Cortex of kidney (tissue), 1 donor: ENCODE measurements around the gene MAPK6.
"Not testable (repeated sequence)": the region's sequence is repeated elsewhere in the genome, so short reads cannot be mapped to it uniquely, and the experiment has no call there.

Experiments used
- DNase-seq: peaks from one replicate; lab custom pipeline; 2025; lab: John Stamatoyannopoulos, UW

Gene MAPK6

DNA sequence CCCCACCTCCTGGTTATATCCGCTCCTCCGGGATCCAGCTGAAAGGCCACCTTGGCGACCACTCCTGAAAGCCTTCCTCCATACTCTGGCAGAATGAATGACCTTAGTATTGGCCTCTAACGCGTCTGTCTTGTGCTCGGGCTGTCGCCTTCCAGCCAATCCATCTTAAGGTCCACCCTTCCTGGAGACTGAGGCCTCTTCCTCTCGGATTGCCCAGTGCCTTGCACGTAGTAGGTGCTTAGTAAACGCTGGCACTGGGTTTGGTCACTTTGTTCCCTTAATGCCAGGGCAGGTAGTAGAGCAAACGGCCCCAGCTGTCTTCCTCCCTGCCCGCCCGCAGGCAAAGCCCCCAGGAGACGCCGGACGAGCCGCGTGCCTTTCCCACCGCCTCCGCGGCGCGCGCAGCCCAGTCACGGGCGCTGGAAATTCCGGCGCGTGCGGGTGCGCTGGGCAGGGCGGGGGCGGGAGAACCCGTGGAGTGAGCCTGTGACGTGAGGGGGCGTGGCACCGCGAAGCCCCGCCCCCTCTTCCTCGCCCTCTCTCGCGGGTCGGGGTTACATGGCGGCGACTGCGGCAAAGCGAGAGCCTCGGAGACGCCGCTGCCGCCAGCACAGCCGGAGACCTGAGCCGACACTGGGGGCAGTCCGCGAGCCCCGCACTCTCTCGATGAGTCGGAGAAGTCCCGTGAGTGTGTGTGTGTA, at the start of gene MAPK6:
Gene MAPK6 (plus strand): TSS at position 527 of the 701 bp plus-strand sequence. CDS start 27,242 bp downstream, outside the sequence.
- DNase-seq = peak; percentile 74

DNA sequence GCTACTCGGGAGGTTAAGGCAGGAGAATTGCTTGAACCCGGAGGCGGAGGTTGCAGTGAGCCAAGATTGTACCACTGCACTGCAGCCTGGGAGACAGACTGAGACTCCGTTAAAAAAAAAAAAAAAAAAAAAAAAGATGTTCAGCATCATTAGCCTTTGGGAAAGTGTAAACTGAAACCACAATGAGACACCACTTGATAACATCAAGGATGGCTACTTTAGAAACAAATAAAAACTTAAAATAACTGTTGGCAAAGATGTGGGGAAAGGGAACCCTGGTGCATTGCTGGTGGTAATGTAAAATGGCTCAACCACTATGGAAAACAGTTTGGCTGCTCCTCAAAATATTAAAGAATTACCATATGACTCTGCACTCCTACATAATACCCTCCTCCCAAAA, 49.3 kb upstream of the MAPK6 start:
- no peak for DNase-seq

DNA sequence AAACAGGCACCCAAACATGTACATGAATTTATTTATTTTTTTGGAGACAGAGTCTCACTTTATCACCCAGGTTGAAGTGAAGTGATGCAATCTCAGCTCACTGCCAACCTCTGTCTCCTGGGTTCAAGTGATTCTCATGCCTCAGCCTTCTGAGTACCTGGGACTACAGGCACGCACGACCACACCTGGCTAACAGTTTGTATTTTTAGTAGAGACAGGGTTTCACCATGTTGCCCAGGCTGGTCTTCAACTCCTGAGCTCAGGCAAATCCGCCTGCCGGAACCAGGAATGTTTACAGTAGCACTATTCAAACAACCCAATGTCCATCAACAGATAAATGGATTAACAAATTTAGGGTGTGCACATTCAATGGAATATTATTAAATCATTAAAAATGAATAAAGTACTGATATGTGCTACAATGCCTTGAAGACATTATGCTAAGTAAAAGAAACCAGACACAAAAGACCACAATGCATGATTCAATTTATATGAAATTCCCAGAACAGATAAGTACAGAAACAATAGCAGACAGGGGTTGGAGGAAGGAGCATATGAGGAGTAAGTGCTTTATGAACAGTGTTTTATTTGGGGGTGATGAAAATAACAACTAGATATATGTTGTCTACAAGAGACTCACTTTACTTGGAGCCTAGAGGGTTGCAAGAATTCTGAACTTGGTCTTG, 48.7 kb upstream of the MAPK6 start:
- no peak for DNase-seq

DNA sequence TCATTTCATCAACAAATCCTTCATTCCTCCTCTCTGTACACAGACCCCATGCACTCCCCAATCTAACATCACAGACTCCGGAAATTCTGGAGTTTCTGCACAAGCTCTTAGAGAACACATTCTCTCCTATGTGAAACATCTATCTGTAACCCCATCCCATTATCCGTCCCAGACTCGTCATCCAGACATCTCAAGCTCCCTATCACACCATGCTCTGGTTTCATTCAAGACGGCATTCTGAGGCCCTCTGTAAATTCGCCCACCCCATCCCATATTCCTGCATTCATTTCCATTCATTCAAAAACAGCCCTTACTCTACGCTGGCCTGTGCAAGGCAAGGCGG, 48.0 kb upstream of the MAPK6 start:
- no peak for DNase-seq

DNA sequence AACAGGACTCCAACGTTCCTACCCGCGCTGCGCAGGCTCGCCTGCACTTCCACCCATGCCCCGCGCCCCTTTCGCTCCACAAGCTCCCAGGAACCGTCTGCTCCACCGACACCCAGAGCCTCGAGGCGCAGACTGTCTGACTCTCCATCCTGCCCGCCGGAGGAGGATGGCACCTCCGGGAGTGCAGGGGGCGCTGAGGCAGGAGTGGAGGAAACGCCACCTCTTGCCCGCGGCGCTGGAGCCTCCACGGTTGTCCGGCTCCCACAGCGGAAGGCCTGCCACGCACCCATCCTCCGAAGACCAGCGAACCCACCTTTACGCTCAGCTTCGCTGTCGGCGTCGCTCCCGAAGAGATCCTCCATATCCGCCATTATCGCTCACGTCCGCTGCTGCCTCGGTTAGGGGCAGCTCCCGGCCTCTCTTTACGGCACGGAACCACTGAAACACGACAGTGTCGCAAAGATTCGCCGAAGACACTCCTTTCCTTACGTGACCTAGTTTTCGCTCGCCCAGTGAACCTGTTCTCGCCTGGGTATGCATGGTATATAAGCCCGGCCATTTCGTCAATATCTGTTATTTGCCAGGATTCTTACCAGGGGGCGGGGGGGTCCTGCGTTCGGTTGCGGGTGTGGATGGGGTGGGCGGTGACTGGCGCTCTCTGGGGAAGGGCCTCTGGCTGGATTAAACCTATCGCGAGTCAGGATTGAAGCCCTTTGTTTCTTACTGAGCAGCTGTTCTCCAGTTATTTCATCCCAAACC, 47.5 kb upstream of the MAPK6 start, which contains the start of gene LEO1:
Gene LEO1 (minus strand): TSS at position 404 of the 759 bp plus-strand sequence. CDS start 33 bp downstream, at position 371.
- no peak for DNase-seq

DNA sequence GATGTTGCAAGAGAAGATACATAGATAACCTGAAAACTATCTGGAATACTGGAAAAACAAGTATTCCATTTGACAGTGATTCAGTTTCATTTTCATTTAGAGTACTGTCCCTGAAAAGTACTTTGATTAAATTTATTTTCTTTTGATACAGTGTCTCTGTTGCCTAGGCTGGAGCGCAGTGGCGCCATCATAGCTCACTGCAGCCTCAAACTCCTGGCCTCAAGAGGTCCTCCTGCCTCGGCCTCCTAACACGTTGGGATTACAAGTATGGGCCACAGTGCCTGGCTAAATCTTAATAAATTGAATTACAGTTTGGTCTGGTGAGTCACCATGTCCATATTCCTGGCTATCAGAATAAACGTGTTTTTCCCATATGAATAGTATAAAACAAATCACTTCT, 45.8 kb upstream of the MAPK6 start:
- no peak for DNase-seq

DNA sequence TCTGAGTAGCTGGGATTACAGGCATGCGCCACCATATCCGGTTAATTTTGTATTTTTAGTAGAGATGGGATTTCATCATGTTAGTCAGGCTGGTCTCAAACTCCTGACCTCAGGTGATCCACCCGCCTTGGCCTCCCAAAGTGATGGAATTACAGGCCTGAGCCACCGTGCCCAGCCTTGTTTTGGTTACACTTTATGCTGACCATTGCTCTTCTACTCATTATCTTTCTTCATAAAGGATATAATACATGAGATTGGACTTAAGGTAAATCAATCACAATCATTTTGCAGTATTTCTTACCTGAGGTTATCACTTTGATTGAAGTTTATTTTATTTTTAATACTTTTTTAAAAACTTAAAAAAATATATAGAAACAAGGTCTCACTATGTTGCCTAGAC, 45.2 kb upstream of the MAPK6 start:
- no peak for DNase-seq

DNA sequence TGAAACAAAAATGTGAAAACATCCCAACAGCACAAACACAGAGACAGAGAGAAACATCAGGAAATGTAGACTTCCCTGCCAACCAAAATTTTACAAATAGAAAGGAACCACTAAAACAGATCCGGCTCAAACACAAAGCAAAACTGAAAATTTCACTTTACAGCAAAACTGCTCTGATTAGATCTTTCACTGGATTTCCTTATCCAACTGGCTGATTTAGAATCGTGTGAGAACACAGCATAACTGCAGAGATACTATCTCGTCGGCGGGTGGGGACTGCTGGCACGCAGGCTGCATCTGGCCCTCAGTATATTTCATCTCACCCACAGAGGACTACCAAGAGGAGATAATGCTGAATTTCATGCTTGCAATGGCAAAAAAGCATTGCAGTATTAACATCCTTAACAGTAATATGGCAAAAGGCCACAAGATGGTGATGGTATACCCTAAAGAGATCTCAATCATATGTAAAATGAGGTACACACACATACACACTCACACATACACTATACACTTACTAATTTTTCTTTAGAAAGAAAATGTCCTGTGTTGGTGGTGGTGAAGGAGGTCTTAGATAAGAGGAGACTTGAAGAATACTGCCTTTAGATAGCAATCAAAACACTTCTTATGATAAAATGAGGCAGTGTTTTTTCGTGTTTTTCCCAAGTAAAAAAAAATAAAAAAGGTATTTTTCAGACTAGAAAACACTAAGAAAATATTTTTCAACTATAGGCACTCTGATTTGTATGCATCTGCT, 36.8 kb upstream of the MAPK6 start:
- no peak for DNase-seq

DNA sequence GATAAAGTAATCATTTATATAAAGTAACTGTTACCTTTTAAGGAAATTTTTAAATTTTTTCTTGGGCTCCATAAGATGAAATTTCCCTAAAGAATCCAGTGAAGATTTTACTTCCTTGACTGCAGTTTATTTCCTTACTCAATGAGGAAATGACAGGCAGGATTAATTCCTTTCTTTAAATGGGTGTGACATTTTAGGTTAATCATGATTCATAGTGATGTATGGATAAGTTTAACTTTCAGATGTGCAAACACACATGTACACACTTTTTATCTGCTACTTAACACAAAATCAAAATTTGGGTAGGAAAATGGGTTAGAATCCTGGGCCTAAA, 36.3 kb upstream of the MAPK6 start:
- DNase-seq = no peak

DNA sequence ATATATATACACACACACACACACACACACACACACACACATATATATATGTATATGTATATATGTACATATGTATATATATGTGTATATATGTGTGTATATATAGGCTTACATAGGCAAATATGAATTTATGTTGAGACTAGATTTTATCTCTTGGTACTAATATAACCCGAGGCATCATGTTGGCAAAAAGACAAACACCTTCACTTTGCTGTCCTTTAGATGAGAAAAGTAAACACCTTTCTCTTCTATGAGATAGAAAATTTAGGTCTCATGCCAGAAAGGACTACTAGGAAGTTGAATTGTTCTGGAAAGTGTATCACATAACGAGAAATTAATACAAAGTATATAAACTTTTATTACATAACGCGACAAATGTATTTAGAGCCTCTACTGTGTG, 27.9 kb upstream of the MAPK6 start:
- DNase-seq = no peak

DNA sequence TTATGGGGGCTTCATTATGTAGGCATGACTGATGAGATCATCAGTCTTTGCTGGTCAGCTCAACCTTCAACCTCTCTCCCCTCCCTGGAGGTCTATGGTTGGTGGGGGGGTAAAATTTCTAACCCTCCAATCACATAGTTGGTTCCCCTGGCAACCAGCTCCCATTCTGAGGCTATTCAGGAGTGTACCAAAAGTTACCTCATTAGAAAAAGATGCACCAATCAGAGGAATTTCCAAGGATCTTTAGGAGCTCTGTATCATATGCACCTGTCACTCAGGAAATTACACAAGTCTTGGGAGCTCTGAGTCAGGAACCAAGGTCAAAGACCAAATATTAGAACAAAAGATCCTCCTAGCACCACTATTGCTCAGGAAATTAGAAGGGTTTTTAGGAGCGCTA, 26.1 kb upstream of the MAPK6 start:
- no peak for DNase-seq

DNA sequence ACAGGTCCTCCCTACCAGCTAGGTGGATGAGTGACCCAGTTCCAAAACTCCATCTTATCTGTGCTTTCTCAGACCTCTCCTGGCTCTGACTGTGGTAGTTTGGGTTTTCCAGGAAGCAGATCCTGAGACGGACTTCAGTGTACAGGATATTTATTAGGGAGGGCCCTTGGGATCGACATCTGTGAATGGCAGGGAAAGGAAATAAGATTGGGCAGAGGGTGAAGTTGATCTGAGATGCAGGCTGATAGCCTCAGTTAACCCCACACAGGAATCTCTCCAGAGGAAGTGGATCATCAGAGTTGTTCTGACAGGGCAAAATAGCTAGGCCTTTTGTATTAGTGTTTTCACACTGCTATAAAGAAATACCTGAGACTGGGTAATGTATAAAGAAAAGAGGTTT, 16.7 kb upstream of the MAPK6 start:
- DNase-seq = no peak

DNA sequence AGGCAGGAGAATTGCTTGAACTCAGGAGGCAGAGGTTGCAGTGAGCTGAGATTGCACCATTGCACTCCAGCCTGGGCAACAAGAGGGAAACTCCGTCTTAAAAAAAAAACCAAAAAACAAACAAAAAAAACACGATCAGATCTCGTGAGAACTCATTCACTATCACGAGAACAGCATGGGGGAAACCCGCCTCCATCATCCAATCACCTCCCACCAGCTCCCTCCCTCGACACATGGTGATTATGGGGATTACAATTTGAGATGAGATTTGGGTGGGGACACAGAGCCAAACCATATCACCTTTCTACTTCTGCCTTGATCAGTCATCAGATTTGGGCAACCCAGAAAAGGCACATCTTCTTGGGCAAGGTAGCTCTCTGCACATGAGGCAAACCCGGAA, 15.9 kb upstream of the MAPK6 start:
- not testable (repeated sequence) for DNase-seq

DNA sequence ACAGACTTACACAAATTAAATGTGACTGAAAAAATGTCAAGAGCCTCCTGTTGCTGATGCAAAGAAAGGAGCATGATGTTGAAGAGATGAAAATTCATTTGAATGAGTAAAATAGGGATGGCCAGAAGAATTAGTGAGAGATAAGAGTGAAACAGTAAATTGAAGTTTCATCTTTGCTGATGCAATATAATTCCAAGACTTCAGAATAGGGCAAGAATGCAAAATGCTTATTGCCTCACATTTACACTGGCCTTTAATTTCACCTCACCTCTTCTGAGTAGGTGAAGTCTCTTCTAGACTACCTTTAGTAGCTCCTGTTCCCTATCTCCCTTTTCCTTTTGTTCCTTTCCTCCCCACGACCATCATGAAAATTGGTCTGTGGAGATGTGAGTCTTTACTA, 15.3 kb upstream of the MAPK6 start:
- DNase-seq = no peak

DNA sequence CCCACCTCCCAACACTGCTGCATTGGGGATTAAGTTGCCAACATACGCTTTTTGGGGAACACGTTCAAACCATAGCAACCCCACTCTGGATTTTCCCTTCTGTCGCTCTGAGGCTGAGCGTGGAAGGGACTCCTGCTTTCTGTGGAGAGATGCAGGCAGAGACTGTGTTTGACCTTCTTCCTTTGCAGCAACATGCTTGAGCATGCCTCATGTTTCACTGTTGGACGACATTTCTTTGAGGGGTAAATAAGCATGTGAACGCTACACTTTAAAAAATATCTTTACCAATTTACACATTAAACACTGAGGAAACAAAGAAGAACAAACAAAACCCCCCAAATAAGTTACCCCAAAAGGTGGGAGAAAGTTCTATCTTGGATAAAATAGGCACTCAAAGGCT, 14.2 kb upstream of the MAPK6 start:
- DNase-seq = no peak

DNA sequence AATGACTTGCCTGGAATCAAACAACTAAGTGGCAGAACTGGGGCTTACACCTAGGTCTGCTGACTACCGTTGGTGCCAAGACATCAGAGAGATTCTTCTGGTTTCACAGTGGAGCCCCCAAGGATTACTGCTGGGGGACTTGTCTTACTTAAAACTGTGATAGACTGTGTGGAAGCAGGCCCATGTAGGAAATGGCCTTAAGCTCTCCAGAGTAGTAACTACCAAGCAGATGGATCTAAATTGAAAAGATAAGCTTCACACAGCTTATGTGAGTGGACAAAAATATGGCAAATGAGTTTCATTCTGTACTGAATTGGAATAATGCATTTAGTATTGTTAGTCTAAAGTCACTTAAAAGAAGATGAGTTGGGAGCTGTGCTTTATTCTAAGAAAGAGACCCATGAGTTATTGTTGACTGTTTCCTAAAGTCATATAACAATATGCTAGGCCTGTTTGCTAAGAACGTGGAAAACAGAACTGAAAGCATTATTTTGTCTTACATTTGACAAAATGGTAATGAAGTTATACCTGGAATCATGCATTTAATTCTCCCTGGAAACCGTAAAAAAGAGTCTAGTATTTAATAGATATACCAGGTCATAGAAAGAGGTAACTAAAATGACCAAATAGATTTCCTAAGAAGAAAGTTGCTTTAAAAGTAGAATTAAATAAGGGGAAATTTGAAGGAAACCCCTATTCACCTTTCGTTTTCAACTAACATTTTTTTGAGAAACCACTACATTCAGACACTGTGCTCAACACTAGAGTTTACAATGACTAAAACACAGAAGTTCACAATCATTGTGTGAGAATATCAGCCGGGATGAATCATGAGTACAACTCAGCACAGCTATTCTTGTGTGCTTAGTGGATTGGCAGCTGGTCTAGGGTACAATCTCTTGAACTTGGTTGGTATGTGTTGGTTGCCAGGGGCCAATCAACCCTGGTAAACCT, 13.0 kb upstream of the MAPK6 start:
- no peak for DNase-seq

DNA sequence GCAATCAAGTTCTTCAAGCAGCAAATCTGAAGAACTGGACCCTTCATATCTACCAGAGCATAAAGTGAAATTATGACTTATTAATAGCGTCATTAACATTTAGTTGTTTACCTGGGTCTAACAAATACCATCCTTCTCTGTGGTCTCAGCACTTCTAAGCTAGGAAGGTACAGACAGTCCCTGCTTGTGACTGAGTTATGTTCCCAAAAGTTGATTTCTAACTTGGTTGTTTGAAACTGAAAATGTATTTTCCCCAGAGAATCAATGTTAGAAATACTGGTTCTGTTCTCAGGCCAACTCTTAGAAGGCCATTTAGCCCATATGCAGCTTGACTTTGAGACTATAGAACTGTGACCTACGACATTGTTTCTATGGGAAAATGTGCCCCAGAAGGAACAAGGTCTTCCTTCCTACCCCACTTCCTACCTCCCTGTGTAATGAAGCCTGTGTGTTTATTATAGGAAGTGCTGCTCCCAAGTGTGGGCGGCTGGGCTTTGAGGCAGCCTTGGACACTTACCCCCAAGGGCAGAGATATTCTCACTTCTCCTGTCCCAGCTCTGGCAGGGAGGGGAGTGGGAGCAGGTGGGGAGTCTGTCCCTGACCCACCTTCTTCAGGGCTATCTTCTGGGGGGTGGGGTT, 12.2 kb upstream of the MAPK6 start:
- DNase-seq = no peak

DNA sequence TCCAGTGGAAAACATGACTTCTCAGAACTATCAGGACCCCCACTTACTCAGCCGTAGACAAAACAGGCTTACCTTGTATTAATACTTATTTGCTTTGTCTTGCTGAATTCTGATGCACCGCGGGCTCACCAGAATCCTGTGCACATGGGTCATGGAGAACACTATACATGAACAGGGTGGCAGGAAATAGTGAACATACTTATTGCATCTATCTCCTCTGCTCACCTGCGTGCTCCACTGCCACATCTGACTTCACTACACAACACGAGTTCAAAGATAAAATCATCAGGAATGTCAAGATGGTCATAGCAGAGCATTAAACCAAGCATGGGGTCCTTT, 10.7 kb upstream of the MAPK6 start:
- DNase-seq = no peak

DNA sequence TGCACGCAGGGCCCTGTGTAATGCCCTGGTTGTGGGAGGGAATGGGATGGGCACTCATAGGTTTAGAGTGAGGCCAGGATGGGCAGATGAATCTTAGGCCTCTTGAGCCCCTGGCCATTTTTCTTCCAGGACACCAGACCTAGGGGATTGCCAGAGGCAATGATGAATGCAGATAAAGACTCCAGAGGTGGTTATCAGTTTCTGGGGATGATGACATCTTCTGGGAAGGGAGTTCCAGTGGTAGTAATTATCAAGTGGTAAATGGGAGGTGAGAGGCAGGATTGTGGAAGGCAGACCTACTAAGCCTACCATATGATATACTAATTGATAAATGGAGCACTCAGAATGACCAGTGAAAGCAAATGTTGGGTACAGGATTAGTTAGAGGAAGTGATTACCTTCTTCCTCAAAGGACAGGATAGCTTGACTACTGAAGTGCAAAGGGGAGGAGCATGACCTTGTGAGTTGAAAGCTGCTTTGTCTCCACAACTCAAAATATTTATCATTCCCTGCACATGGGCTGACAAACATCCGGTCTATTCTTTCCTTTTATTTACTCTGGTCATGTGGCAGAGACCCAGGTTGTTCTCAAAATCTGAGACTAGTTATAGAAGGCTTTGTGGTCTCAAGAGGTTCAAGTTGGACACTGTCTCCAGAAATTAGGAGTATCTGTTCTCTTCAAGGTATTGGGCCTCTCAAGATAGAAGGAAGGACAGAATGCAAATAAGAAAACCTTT, 10.2 kb upstream of the MAPK6 start:
- no peak for DNase-seq
